ENCODE data around the gene CEMIP. TPM values are rescaled to one million over a fixed set of nuclear protein-coding genes. Genes with fewer than 3 reads are reported as not detected.

CEMIP gene
- total and polyA plus RNA-seq, 2 of the 13 experiments (the other 11 are each of a cell fraction or from before 2014, with no cell fraction given): 4.3 to 28.5 TPM

DNA sequence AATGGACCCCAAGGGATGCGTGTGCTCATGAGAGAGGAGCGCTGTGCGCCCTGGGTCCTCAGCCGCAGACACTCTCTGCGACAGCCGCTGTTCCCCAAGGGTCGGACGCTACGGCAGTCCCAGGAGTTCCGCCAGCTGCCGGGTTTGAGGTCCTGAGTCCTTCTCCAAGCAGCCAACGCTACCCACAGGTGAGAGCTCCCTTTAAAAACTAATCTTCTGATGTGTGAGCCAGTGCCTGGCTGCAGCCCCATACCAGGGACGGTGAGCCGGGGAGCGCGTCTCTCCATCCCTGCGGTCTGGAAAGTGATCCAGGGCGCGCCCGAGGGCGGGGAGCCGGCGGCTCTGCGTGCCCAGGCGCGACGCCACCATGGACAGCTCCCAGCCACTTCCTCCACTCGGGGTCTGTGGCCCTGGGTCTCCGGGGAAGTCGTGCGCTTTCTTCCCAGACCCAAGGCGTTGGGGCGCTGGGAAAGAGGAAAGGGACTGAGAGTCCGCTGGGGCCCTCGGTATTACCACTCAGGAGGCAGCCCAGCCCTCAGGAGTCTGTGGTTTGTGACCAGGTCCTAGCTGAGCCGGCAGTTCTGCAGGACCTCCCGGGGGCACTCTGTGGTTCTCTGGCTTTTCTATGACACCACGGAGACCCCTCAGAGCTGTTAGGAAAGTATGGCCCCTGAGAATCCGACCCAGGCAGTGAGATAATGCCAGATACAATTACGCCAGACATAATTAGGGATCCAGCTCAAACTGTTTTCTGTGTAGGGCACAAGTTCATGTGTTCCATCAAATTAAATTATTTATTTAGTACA lies 1.4 kb downstream of the CEMIP start (continued):
- TF ChIP-seq, protein P1, sequence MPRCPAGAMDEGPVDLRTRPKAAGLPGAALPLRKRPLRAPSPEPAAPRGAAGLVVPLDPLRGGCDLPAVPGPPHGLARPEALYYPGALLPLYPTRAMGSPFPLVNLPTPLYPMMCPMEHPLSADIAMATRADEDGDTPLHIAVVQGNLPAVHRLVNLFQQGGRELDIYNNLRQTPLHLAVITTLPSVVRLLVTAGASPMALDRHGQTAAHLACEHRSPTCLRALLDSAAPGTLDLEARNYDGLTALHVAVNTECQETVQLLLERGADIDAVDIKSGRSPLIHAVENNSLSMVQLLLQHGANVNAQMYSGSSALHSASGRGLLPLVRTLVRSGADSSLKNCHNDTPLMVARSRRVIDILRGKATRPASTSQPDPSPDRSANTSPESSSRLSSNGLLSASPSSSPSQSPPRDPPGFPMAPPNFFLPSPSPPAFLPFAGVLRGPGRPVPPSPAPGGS (CRISPR knock-in tag; IDR thresholded peaks at IDR 0.05): no peak
- no peak for TF ChIP-seq ZNF713 (CRISPR knock-in tag; IDR thresholded peaks at IDR 0.05)
- 0 out of 2 replicates have a peak, but pooled peaks have one; percentile 12 for TF ChIP-seq ZNF350 (CRISPR knock-in tag; IDR thresholded peaks at IDR 0.05; ENCODE audit: borderline replicate concordance, low read depth)
- peak; percentile 97 for TF ChIP-seq KDM4B (CRISPR knock-in tag; IDR thresholded peaks at IDR 0.05)
- peak; percentile 42 for TF ChIP-seq STAG1 (CRISPR knock-in tag; IDR thresholded peaks at IDR 0.05)
- TF ChIP-seq POLR2A (IDR thresholded peaks at IDR 0.05; ENCODE audit: insufficient read depth in 1 of 2, low read depth in 2 of 2, low read length in 2 of 2): no peak
- TF ChIP-seq, protein P2, sequence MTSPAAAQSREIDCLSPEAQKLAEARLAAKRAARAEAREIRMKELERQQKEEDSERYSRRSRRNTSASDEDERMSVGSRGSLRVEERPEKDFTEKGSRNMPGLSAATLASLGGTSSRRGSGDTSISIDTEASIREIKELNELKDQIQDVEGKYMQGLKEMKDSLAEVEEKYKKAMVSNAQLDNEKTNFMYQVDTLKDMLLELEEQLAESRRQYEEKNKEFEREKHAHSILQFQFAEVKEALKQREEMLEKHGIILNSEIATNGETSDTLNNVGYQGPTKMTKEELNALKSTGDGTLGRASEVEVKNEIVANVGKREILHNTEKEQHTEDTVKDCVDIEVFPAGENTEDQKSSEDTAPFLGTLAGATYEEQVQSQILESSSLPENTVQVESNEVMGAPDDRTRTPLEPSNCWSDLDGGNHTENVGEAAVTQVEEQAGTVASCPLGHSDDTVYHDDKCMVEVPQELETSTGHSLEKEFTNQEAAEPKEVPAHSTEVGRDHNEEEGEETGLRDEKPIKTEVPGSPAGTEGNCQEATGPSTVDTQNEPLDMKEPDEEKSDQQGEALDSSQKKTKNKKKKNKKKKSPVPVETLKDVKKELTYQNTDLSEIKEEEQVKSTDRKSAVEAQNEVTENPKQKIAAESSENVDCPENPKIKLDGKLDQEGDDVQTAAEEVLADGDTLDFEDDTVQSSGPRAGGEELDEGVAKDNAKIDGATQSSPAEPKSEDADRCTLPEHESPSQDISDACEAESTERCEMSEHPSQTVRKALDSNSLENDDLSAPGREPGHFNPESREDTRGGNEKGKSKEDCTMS (CRISPR knock-in tag; conservative IDR thresholded peaks at IDR 0.05): peak; percentile 92; the same call in 1 of the 2 replicates
- TF ChIP-seq, protein P3, sequence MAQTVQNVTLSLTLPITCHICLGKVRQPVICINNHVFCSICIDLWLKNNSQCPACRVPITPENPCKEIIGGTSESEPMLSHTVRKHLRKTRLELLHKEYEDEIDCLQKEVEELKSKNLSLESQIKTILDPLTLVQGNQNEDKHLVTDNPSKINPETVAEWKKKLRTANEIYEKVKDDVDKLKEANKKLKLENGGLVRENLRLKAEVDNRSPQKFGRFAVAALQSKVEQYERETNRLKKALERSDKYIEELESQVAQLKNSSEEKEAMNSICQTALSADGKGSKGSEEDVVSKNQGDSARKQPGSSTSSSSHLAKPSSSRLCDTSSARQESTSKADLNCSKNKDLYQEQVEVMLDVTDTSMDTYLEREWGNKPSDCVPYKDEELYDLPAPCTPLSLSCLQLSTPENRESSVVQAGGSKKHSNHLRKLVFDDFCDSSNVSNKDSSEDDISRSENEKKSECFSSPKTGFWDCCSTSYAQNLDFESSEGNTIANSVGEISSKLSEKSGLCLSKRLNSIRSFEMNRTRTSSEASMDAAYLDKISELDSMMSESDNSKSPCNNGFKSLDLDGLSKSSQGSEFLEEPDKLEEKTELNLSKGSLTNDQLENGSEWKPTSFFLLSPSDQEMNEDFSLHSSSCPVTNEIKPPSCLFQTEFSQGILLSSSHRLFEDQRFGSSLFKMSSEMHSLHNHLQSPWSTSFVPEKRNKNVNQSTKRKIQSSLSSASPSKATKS (CRISPR knock-in tag; IDR thresholded peaks at IDR 0.05): peak; percentile 75; the same call in 1 of the 2 replicates
- TF ChIP-seq ATF1 (CRISPR knock-in tag; IDR thresholded peaks at IDR 0.05): no peak
- TF ChIP-seq, protein P4, sequence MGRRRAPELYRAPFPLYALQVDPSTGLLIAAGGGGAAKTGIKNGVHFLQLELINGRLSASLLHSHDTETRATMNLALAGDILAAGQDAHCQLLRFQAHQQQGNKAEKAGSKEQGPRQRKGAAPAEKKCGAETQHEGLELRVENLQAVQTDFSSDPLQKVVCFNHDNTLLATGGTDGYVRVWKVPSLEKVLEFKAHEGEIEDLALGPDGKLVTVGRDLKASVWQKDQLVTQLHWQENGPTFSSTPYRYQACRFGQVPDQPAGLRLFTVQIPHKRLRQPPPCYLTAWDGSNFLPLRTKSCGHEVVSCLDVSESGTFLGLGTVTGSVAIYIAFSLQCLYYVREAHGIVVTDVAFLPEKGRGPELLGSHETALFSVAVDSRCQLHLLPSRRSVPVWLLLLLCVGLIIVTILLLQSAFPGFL (CRISPR knock-in tag; IDR thresholded peaks at IDR 0.05): peak; percentile 62; the same call in 1 of the 2 replicates
- TF ChIP-seq ZNF24 (IDR thresholded peaks at IDR 0.05): no peak
- TF ChIP-seq NKX3-1 (CRISPR knock-in tag; IDR thresholded peaks at IDR 0.05): peak; percentile 99
- TF ChIP-seq, protein P5, sequence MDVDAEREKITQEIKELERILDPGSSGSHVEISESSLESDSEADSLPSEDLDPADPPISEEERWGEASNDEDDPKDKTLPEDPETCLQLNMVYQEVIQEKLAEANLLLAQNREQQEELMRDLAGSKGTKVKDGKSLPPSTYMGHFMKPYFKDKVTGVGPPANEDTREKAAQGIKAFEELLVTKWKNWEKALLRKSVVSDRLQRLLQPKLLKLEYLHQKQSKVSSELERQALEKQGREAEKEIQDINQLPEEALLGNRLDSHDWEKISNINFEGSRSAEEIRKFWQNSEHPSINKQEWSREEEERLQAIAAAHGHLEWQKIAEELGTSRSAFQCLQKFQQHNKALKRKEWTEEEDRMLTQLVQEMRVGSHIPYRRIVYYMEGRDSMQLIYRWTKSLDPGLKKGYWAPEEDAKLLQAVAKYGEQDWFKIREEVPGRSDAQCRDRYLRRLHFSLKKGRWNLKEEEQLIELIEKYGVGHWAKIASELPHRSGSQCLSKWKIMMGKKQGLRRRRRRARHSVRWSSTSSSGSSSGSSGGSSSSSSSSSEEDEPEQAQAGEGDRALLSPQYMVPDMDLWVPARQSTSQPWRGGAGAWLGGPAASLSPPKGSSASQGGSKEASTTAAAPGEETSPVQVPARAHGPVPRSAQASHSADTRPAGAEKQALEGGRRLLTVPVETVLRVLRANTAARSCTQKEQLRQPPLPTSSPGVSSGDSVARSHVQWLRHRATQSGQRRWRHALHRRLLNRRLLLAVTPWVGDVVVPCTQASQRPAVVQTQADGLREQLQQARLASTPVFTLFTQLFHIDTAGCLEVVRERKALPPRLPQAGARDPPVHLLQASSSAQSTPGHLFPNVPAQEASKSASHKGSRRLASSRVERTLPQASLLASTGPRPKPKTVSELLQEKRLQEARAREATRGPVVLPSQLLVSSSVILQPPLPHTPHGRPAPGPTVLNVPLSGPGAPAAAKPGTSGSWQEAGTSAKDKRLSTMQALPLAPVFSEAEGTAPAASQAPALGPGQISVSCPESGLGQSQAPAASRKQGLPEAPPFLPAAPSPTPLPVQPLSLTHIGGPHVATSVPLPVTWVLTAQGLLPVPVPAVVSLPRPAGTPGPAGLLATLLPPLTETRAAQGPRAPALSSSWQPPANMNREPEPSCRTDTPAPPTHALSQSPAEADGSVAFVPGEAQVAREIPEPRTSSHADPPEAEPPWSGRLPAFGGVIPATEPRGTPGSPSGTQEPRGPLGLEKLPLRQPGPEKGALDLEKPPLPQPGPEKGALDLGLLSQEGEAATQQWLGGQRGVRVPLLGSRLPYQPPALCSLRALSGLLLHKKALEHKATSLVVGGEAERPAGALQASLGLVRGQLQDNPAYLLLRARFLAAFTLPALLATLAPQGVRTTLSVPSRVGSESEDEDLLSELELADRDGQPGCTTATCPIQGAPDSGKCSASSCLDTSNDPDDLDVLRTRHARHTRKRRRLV (CRISPR knock-in tag; IDR thresholded peaks at IDR 0.05): no peak
